ENCODE data around the gene CD300C. TPM values are rescaled to one million over a fixed set of nuclear protein-coding genes. Genes with fewer than 3 reads are reported as not detected.

Gene CD300C
- polyA plus RNA-seq, 1 experiment, result 0.05 TPM

- TF ChIP-seq CTCF (IDR thresholded peaks at IDR 0.05; ENCODE audit: insufficient read depth, low read depth, low read length), result no peak
- Histone ChIP-seq H3K36me3 (ENCODE audit: control insufficient read depth, insufficient read depth, low read length) (no peaks in the 10 kb centered on the region), H3K27me3 (ENCODE audit: control insufficient read depth, insufficient read depth, low read length) (no peaks in the 10 kb centered on the region), H3K4me3 (ENCODE audit: low read depth, low read length) (no peak overlapping the region)
- ChIA-PET POLR2A (no interaction called here), CTCF (no interaction called here)
- DNase-seq (ENCODE audit: low read depth), result no peak
Measured at GRCh38 chr17:74525465-74525725, 20.5 kb downstream of the CD300C start.

GRCh38 chr17:74524653-74525464 is 21.1 kb downstream of the CD300C start:
- H3K36me3 ChIP-seq (ENCODE audit: control insufficient read depth, insufficient read depth, low read length), result no peaks in the 10 kb centered on the region
- TF ChIP-seq CTCF (IDR thresholded peaks at IDR 0.05; ENCODE audit: insufficient read depth, low read depth, low read length), result no peak
- CTCF ChIA-PET, result no interaction called here
- DNase-seq (ENCODE audit: low read depth), result no peak
- POLR2A ChIA-PET, result no interaction called here
- H3K4me3 ChIP-seq (ENCODE audit: low read depth, low read length), result no peak overlapping the region
- no peaks in the 10 kb centered on the region for H3K27me3 ChIP-seq (ENCODE audit: control insufficient read depth, insufficient read depth, low read length)

GRCh38 chr17:74523308-74523707 is 22.6 kb downstream of the CD300C start:
- CTCF ChIA-PET, result no interaction called here

GRCh38 chr17:74522381-74523105 is 23.4 kb downstream of the CD300C start:
- no peaks in the 10 kb centered on the region for H3K27me3 ChIP-seq (ENCODE audit: control insufficient read depth, insufficient read depth, low read length)
- H3K4me3 ChIP-seq (ENCODE audit: low read depth, low read length), result no peak overlapping the region
- CTCF ChIA-PET, result no interaction called here
- no peaks in the 10 kb centered on the region for H3K36me3 ChIP-seq (ENCODE audit: control insufficient read depth, insufficient read depth, low read length)
- no peak for DNase-seq (ENCODE audit: low read depth)
- POLR2A ChIA-PET, result no interaction called here
- TF ChIP-seq CTCF (IDR thresholded peaks at IDR 0.05; ENCODE audit: insufficient read depth, low read depth, low read length), result no peak

More at GRCh38 chr17:74523308-74523707, 22.6 kb downstream of the CD300C start:
- DNase-seq (ENCODE audit: low read depth), result no peak
- no peak for TF ChIP-seq CTCF (IDR thresholded peaks at IDR 0.05; ENCODE audit: insufficient read depth, low read depth, low read length)
- Histone ChIP-seq H3K4me3 (ENCODE audit: low read depth, low read length) (no peak overlapping the region), H3K36me3 (ENCODE audit: control insufficient read depth, insufficient read depth, low read length) (no peaks in the 10 kb centered on the region), H3K27me3 (ENCODE audit: control insufficient read depth, insufficient read depth, low read length) (no peaks in the 10 kb centered on the region)
- POLR2A ChIA-PET, result no interaction called here

- H3K27me3 ChIP-seq (ENCODE audit: control insufficient read depth, insufficient read depth, low read length), result no peaks in the 10 kb centered on the region
- no peak overlapping the region for H3K4me3 ChIP-seq (ENCODE audit: low read depth, low read length)
- ChIA-PET POLR2A (no interaction called here), CTCF (no interaction called here)
- no peak for TF ChIP-seq CTCF (IDR thresholded peaks at IDR 0.05; ENCODE audit: insufficient read depth, low read depth, low read length)
- no peak for DNase-seq (ENCODE audit: low read depth)
- H3K36me3 ChIP-seq (ENCODE audit: control insufficient read depth, insufficient read depth, low read length), result no peaks in the 10 kb centered on the region
Measured at GRCh38 chr17:74521701-74522201, 24.2 kb downstream of the CD300C start.
